Natural killer cell treated with Interleukin-12 subunit alpha and Interleukin-12 subunit beta and Interleukin-15 and Interleukin-18, amount 100 ng/mL, for 72 hours (primary cell): ENCODE measurements around the gene SLC66A2. TPM values are rescaled to one million over a fixed set of nuclear protein-coding genes. Genes with fewer than 3 reads are reported as not detected.

Source experiments
- ATAC-seq, 2 donors: fragments of 150-1000 bp; cut with Tn5 transposase in 1 of 2; sonication (Bioruptor Pico), chemical (Tn5 transposase) in 1 of 2; 2 replicates each; pipeline ENCODE4 v1.10.0; 2021
- DNase-seq: peaks from one replicate; pipeline ENCODE4 v3.0.0; 2022; ENCODE audit warnings: low spot score
- H3K27ac Mint-ChIP-seq, 2 donors: 1 replicate in 1 of 2; 2 replicates in 1 of 2; pipeline ENCODE4 v1.8.0; 2022; ENCODE audit warnings: mixed read lengths in 2 of 2, mild to moderate bottlenecking in 1 of 2, moderate library complexity in 1 of 2
- H3K27me3 Mint-ChIP-seq, 2 donors: 1 replicate in 1 of 2; 2 replicates in 1 of 2; pipeline ENCODE4 v1.8.0; 2022; ENCODE audit warnings: mixed read lengths in 2 of 2
- H3K36me3 Mint-ChIP-seq: one replicate; pipeline ENCODE4 v1.8.0; 2022; ENCODE audit warnings: mixed read lengths
- H3K4me1 Mint-ChIP-seq, 2 donors: 1 replicate in 1 of 2; 2 replicates in 1 of 2; pipeline ENCODE4 v1.8.0; 2022; ENCODE audit warnings: low read depth in 2 of 2, mixed read lengths in 2 of 2, mild to moderate bottlenecking in 1 of 2
- H3K4me3 Mint-ChIP-seq: one replicate; pipeline ENCODE4 v1.8.0; 2022; ENCODE audit warnings: mixed read lengths
- H3K9me3 Mint-ChIP-seq: 2 replicates; pipeline ENCODE4 v1.8.0; 2022; ENCODE audit warnings: mixed read lengths
- total RNA-seq, 2 donors: library from RNA; stranded (reverse); gene quantifications; one replicate each; pipeline ENCODE4 v1.2.3, GENCODE V29; 2022

The SLC66A2 gene
- total RNA-seq, 2 donors from 2014 or later = 23.8 to 28.1 TPM

GRCh38 chr18:79898952-79899608 is 52.4 kb downstream of the SLC66A2 start:
- H3K36me3 Mint-ChIP-seq = peaks cover 28% of the 10 kb centered on the region
- H3K27ac Mint-ChIP-seq = no peak overlapping the region
- no peak for DNase-seq
- no peaks in the 10 kb centered on the region for H3K4me1 Mint-ChIP-seq
- H3K27me3 Mint-ChIP-seq = no peaks in the 10 kb centered on the region
- ATAC-seq = no peak
- H3K4me3 Mint-ChIP-seq = no peak overlapping the region
- peaks cover 27% of the 10 kb centered on the region for H3K9me3 Mint-ChIP-seq

- Mint-ChIP-seq H3K27me3 (no peaks in the 10 kb centered on the region), H3K4me3 (no peak overlapping the region), H3K36me3 (peaks cover 38% of the 10 kb centered on the region), H3K9me3 (peaks cover 37% of the 10 kb centered on the region), H3K27ac (no peak overlapping the region), H3K4me1 (no peaks in the 10 kb centered on the region)
- no peak for ATAC-seq
- DNase-seq = no peak
Observed at GRCh38 chr18:79897940-79898625, 53.4 kb downstream of the SLC66A2 start.

GRCh38 chr18:79896738-79897137 is 54.7 kb downstream of the SLC66A2 start:
- Mint-ChIP-seq H3K9me3 (peaks cover 48% of the 10 kb centered on the region), H3K4me3 (no peak overlapping the region), H3K27ac (no peak overlapping the region), H3K36me3 (peaks cover 51% of the 10 kb centered on the region), H3K27me3 (no peaks in the 10 kb centered on the region), H3K4me1 (no peaks in the 10 kb centered on the region)
- DNase-seq (no peak), ATAC-seq (no peak)

GRCh38 chr18:79890674-79891073 is 60.8 kb downstream of the SLC66A2 start:
- H3K9me3 Mint-ChIP-seq = peaks cover 51% of the 10 kb centered on the region
- H3K4me1 Mint-ChIP-seq = no peaks in the 10 kb centered on the region
- ATAC-seq = no peak
- no peak for DNase-seq
- H3K4me3 Mint-ChIP-seq = no peak overlapping the region
- H3K36me3 Mint-ChIP-seq = peaks cover 62% of the 10 kb centered on the region
- H3K27ac Mint-ChIP-seq = no peak overlapping the region
- H3K27me3 Mint-ChIP-seq = no peaks in the 10 kb centered on the region

GRCh38 chr18:79889569-79889968 is 61.9 kb downstream of the SLC66A2 start:
- Mint-ChIP-seq H3K4me1 (no peaks in the 10 kb centered on the region), H3K36me3 (peaks cover 53% of the 10 kb centered on the region), H3K4me3 (no peak overlapping the region), H3K9me3 (peaks cover 42% of the 10 kb centered on the region), H3K27ac (no peak overlapping the region), H3K27me3 (no peaks in the 10 kb centered on the region)
- ATAC-seq (no peak), DNase-seq (no peak)

GRCh38 chr18:79888016-79888415 is 63.4 kb downstream of the SLC66A2 start:
- Mint-ChIP-seq H3K4me3 (no peak overlapping the region), H3K27me3 (no peaks in the 10 kb centered on the region), H3K4me1 (no peaks in the 10 kb centered on the region), H3K36me3 (peaks cover 40% of the 10 kb centered on the region), H3K9me3 (peaks cover 27% of the 10 kb centered on the region), H3K27ac (no peak overlapping the region)
- ATAC-seq (no peak), DNase-seq (no peak)

GRCh38 chr18:79887181-79888000 is 64.1 kb downstream of the SLC66A2 start:
- DNase-seq = no peak
- Mint-ChIP-seq H3K27me3 (no peaks in the 10 kb centered on the region), H3K4me3 (no peak overlapping the region), H3K27ac (no peak overlapping the region), H3K9me3 (peaks cover 21% of the 10 kb centered on the region), H3K36me3 (peaks cover 34% of the 10 kb centered on the region), H3K4me1 (no peaks in the 10 kb centered on the region)
- no peak for ATAC-seq

- DNase-seq (no peak), ATAC-seq (no peak)
- Mint-ChIP-seq H3K4me1 (no peaks in the 10 kb centered on the region), H3K9me3 (peaks cover 10% of the 10 kb centered on the region), H3K27me3 (no peaks in the 10 kb centered on the region), H3K36me3 (peaks cover 13% of the 10 kb centered on the region), H3K4me3 (no peak overlapping the region), H3K27ac (no peak overlapping the region)
Observed at GRCh38 chr18:79884963-79885728, 66.3 kb downstream of the SLC66A2 start.

GRCh38 chr18:79884294-79884962 is 67.0 kb downstream of the SLC66A2 start:
- peaks cover 9% of the 10 kb centered on the region for H3K36me3 Mint-ChIP-seq
- H3K27me3 Mint-ChIP-seq = no peaks in the 10 kb centered on the region
- no peak for ATAC-seq
- H3K27ac Mint-ChIP-seq = no peak overlapping the region
- H3K9me3 Mint-ChIP-seq = peaks cover 6% of the 10 kb centered on the region
- DNase-seq = no peak
- H3K4me3 Mint-ChIP-seq = no peak overlapping the region
- H3K4me1 Mint-ChIP-seq = no peaks in the 10 kb centered on the region

- no peaks in the 10 kb centered on the region for H3K4me1 Mint-ChIP-seq
- no peak for ATAC-seq
- no peak overlapping the region for H3K4me3 Mint-ChIP-seq
- H3K36me3 Mint-ChIP-seq = peaks cover 2% of the 10 kb centered on the region
- no peaks in the 10 kb centered on the region for H3K27me3 Mint-ChIP-seq
- DNase-seq = no peak
- no peaks in the 10 kb centered on the region for H3K9me3 Mint-ChIP-seq
- no peak overlapping the region for H3K27ac Mint-ChIP-seq
Observed at GRCh38 chr18:79883461-79884293, 67.8 kb downstream of the SLC66A2 start.

GRCh38 chr18:79882522-79883241 is 68.8 kb downstream of the SLC66A2 start:
- Mint-ChIP-seq H3K27ac (no peak overlapping the region), H3K36me3 (no peaks in the 10 kb centered on the region), H3K4me1 (no peaks in the 10 kb centered on the region), H3K4me3 (no peak overlapping the region), H3K9me3 (no peaks in the 10 kb centered on the region), H3K27me3 (no peaks in the 10 kb centered on the region)
- DNase-seq (no peak), ATAC-seq (no peak)

- H3K4me1 Mint-ChIP-seq = no peaks in the 10 kb centered on the region
- H3K27me3 Mint-ChIP-seq = no peaks in the 10 kb centered on the region
- no peaks in the 10 kb centered on the region for H3K9me3 Mint-ChIP-seq
- H3K4me3 Mint-ChIP-seq = no peak overlapping the region
- DNase-seq (no peak), ATAC-seq (no peak)
- no peaks in the 10 kb centered on the region for H3K36me3 Mint-ChIP-seq
- H3K27ac Mint-ChIP-seq = no peak overlapping the region
Observed at GRCh38 chr18:79881695-79882094, 69.8 kb downstream of the SLC66A2 start.
